ENCODE results near the gene PPP1R1B.

PPP1R1B gene

GRCh38 chr17:39596543-39597267, 30.0 kb upstream of the PPP1R1B start:
- intact Hi-C loops (cut with micrococcal nuclease) = no loop called here
- Mint-ChIP-seq H3K36me3 (ENCODE audit: low read depth) (no peaks in the 10 kb centered on the region), H3K4me3 (no peak overlapping the region), H3K27ac (no peak overlapping the region), H3K9me3 (no peaks in the 10 kb centered on the region), H3K4me1 (ENCODE audit: low read depth) (peaks cover 21% of the 10 kb centered on the region), H3K27me3 (peaks cover 97% of the 10 kb centered on the region)

GRCh38 chr17:39597372-39598046, 29.2 kb upstream of the PPP1R1B start:
- intact Hi-C loops (cut with micrococcal nuclease) = no loop called here
- no peaks in the 10 kb centered on the region for H3K36me3 Mint-ChIP-seq (ENCODE audit: low read depth)
- no peaks in the 10 kb centered on the region for H3K9me3 Mint-ChIP-seq
- peaks cover 98% of the 10 kb centered on the region for H3K27me3 Mint-ChIP-seq
- peaks cover 21% of the 10 kb centered on the region for H3K4me1 Mint-ChIP-seq (ENCODE audit: low read depth)
- no peak overlapping the region for H3K27ac Mint-ChIP-seq
- no peak overlapping the region for H3K4me3 Mint-ChIP-seq

DNA sequence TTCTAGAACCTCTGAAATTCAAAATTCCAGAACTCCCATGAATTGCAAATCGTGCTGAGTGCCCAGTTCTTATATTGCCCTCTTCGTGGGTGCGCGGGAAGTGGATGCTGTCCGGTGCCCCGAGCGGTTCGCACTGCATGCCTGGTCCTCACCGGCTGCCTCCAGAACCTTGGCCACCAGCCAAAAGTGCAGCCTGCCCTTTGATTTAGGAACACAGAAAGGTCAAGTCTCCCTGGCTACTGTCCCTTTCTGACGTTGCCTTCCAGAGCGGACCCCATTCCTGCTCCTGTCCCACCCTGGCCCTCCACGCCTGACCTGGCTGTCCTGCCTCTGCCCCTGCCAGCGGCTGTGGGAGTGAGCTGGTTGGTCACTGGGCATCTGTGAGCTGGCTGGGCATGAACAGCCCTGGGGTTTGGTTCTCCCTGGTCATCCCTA, 28.7 kb upstream of the PPP1R1B start:
- H3K4me3 Mint-ChIP-seq = no peak overlapping the region
- no peak overlapping the region for H3K27ac Mint-ChIP-seq
- peaks cover 21% of the 10 kb centered on the region for H3K4me1 Mint-ChIP-seq (ENCODE audit: low read depth)
- H3K36me3 Mint-ChIP-seq (ENCODE audit: low read depth) = no peaks in the 10 kb centered on the region
- intact Hi-C loops (cut with micrococcal nuclease) = no loop called here
- peaks cover 98% of the 10 kb centered on the region for H3K27me3 Mint-ChIP-seq
- no peaks in the 10 kb centered on the region for H3K9me3 Mint-ChIP-seq

GRCh38 chr17:39598630-39599003, 28.1 kb upstream of the PPP1R1B start:
- no peak overlapping the region for H3K4me3 Mint-ChIP-seq
- no peaks in the 10 kb centered on the region for H3K36me3 Mint-ChIP-seq (ENCODE audit: low read depth)
- peaks cover 24% of the 10 kb centered on the region for H3K4me1 Mint-ChIP-seq (ENCODE audit: low read depth)
- H3K27me3 Mint-ChIP-seq = peaks cover 98% of the 10 kb centered on the region
- intact Hi-C loops (cut with micrococcal nuclease) = no loop called here
- H3K27ac Mint-ChIP-seq = no peak overlapping the region
- H3K9me3 Mint-ChIP-seq = no peaks in the 10 kb centered on the region

- Mint-ChIP-seq H3K27ac (no peak overlapping the region), H3K27me3 (peaks cover 99% of the 10 kb centered on the region), H3K36me3 (ENCODE audit: low read depth) (no peaks in the 10 kb centered on the region), H3K9me3 (no peaks in the 10 kb centered on the region), H3K4me1 (ENCODE audit: low read depth) (peaks cover 29% of the 10 kb centered on the region), H3K4me3 (no peak overlapping the region)
- intact Hi-C loops (cut with micrococcal nuclease) = no loop called here
Observed at GRCh38 chr17:39599004-39599664, 27.6 kb upstream of the PPP1R1B start.

GRCh38 chr17:39599665-39600231, 27.0 kb upstream of the PPP1R1B start:
- H3K9me3 Mint-ChIP-seq = no peaks in the 10 kb centered on the region
- peaks cover 32% of the 10 kb centered on the region for H3K4me1 Mint-ChIP-seq (ENCODE audit: low read depth)
- H3K4me3 Mint-ChIP-seq = no peak overlapping the region
- no peaks in the 10 kb centered on the region for H3K36me3 Mint-ChIP-seq (ENCODE audit: low read depth)
- H3K27me3 Mint-ChIP-seq = peaks cover 99% of the 10 kb centered on the region
- H3K27ac Mint-ChIP-seq = no peak overlapping the region
- intact Hi-C loops (cut with micrococcal nuclease) = no loop called here

DNA sequence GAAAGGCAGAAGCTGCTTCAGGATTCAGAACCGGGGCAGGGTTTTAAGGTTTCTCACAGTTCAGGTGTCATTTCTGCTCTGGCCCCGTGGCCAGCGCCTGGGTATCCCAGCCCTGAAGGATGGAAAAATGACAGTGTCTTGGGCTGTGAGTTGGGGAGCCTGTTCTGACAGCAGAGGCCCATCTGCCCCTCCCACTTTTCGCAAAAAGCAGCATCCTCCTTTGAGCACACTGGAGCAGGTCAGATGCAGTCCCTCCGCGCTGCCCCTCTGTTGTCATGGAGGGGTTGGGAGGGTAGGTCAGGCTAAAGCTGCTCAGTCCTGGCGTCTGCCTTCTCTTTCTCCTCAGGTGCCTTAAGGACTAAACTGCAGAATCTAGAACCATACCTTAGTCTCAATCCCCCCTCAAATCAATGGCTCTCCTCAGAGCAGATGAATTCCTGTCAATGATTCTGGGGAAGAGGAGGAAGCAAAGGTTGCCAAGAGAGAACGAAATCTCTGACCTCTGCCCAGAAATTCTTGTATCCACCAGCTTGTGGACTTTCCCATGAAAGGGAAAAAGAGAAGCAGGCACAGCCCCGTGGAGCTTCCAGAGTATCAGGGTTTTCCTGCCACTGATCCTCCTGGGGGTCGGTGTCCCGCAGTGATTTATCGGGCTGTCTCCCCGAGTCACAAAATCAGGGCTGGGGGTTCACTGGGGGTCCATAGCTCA, 26.3 kb upstream of the PPP1R1B start:
- H3K9me3 Mint-ChIP-seq = no peaks in the 10 kb centered on the region
- H3K4me3 Mint-ChIP-seq = no peak overlapping the region
- peaks cover 39% of the 10 kb centered on the region for H3K4me1 Mint-ChIP-seq (ENCODE audit: low read depth)
- H3K27me3 Mint-ChIP-seq = peaks cover 99% of the 10 kb centered on the region
- H3K36me3 Mint-ChIP-seq (ENCODE audit: low read depth) = no peaks in the 10 kb centered on the region
- intact Hi-C loops (cut with micrococcal nuclease) = no loop called here
- no peak overlapping the region for H3K27ac Mint-ChIP-seq

DNA sequence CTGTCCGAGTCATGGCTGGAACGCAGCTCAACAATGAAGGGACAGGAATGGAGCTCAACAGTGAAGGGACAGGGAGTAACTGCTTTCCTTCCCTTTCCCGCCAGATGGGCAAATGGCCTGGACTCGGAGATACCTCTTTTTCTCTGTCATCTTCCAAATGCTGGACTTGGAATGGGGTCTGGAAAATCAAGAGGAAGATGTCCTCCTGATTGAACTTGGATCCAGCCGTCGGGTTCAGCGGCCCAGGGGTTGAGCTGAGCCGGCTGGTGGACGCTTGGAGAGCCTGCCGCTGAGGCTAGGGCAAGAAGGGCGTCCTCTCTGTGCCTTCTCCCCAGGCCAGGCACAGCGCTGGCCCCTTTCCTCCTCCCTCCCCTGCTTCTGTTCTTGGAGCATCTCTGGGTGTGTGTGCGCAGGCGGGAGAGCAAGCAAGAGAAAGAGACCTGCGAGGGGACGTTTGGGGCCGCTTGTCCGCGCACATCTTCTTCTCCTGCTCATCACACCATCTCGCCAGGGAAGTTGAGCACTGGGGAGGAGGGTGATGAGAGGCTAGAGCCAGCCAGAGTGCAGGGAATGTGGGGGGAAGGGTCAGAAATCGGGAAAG, 25.7 kb upstream of the PPP1R1B start:
- H3K27me3 Mint-ChIP-seq = peaks cover 98% of the 10 kb centered on the region
- intact Hi-C loops (cut with micrococcal nuclease) = no loop called here
- no peak overlapping the region for H3K27ac Mint-ChIP-seq
- no peak overlapping the region for H3K4me3 Mint-ChIP-seq
- no peaks in the 10 kb centered on the region for H3K36me3 Mint-ChIP-seq (ENCODE audit: low read depth)
- no peaks in the 10 kb centered on the region for H3K9me3 Mint-ChIP-seq
- peaks cover 46% of the 10 kb centered on the region for H3K4me1 Mint-ChIP-seq (ENCODE audit: low read depth)

GRCh38 chr17:39601758-39602532, 24.8 kb upstream of the PPP1R1B start:
- Mint-ChIP-seq H3K4me1 (ENCODE audit: low read depth) (peaks cover 51% of the 10 kb centered on the region), H3K9me3 (no peaks in the 10 kb centered on the region), H3K4me3 (no peak overlapping the region), H3K27ac (no peak overlapping the region), H3K36me3 (ENCODE audit: low read depth) (no peaks in the 10 kb centered on the region), H3K27me3 (peaks cover 97% of the 10 kb centered on the region)
- intact Hi-C loops (cut with micrococcal nuclease) = no loop called here

GRCh38 chr17:39602533-39603303, 24.0 kb upstream of the PPP1R1B start:
- Mint-ChIP-seq H3K36me3 (ENCODE audit: low read depth) (no peaks in the 10 kb centered on the region), H3K4me1 (ENCODE audit: low read depth) (peaks cover 57% of the 10 kb centered on the region), H3K4me3 (no peak overlapping the region), H3K9me3 (no peaks in the 10 kb centered on the region), H3K27me3 (peaks cover 97% of the 10 kb centered on the region), H3K27ac (no peak overlapping the region)
- intact Hi-C loops (cut with micrococcal nuclease) = no loop called here

GRCh38 chr17:39603304-39604016, 23.3 kb upstream of the PPP1R1B start:
- intact Hi-C loops (cut with micrococcal nuclease) = no loop called here
- H3K27me3 Mint-ChIP-seq = peaks cover 96% of the 10 kb centered on the region
- H3K27ac Mint-ChIP-seq = no peak overlapping the region
- H3K4me1 Mint-ChIP-seq (ENCODE audit: low read depth) = peaks cover 52% of the 10 kb centered on the region
- no peaks in the 10 kb centered on the region for H3K9me3 Mint-ChIP-seq
- H3K4me3 Mint-ChIP-seq = no peak overlapping the region
- no peaks in the 10 kb centered on the region for H3K36me3 Mint-ChIP-seq (ENCODE audit: low read depth)

GRCh38 chr17:39604911-39605491, 21.8 kb upstream of the PPP1R1B start:
- intact Hi-C loops (cut with micrococcal nuclease) = no loop called here
- Mint-ChIP-seq H3K4me3 (no peak overlapping the region), H3K27ac (no peak overlapping the region), H3K4me1 (ENCODE audit: low read depth) (peaks cover 38% of the 10 kb centered on the region), H3K36me3 (ENCODE audit: low read depth) (no peaks in the 10 kb centered on the region), H3K27me3 (peaks cover 96% of the 10 kb centered on the region), H3K9me3 (no peaks in the 10 kb centered on the region)
